K562 (cell line): ENCODE measurements around the gene KLHL22. TPM values are rescaled to one million over a fixed set of nuclear protein-coding genes. Genes with fewer than 3 reads are reported as not detected.
"Not testable (repeated sequence)": the region's sequence is repeated elsewhere in the genome, so short reads cannot be mapped to it uniquely, and the experiment has no call there.

ENCODE experiments used
- ATAC-seq: fragments of 200-7000 bp; cut with Tn5 transposase; 3 replicates; pipeline ENCODE4 v1.9.1; 2020; ENCODE audit warnings: moderate library complexity
- BruUV-seq: library from RNA; stranded (reverse); fragments of 400-500 nt; replicated peaks from 2 replicates; lab custom pipeline; 2021; lab: Mats Ljungman, UMichigan
- CTCF ChIA-PET: fragments of 300-600 bp; formaldehyde crosslinking; extraction: SDS; loops from one replicate; lab custom pipeline; 2021; ENCODE audit warnings: low intra/inter-chr PET ratio; lab: Yijun Ruan, JAX
- POLR2A ChIA-PET: fragments of 300-600, 350-650 bp; sonication (Branson Sonifier 250); formaldehyde crosslinking; extraction: SDS; loops from one replicate; lab custom pipeline; 2021; ENCODE audit warnings: antibody characterized with exemption, inconsistent platforms; lab: Yijun Ruan, JAX
- DNase-seq, 4 experiments: peaks; one replicate each; pipeline versions ENCODE4 v3.0.0 to v3.0.0-alpha.2; 2011 to 2018; ENCODE audit warnings: low spot score in 3 of 4, mixed read lengths in 3 of 4; ENCODE audit errors: extremely low read depth in 1 of 4
- FAIRE-seq: peaks from 2 replicates; lab custom pipeline; 2011; peaks lifted over from hg19 to GRCh38; lab: Jason Lieb, UNC
- H2AFZ ChIP-seq: 2 replicates; pipeline ENCODE4 v1.6.0; 2011; ENCODE audit warnings: low read depth, low read length, control low read depth, inconsistent platforms
- H3K27ac ChIP-seq: fragments of 200-600 bp; 3 replicates; pipeline ENCODE4 v1.8.0; 2011; ENCODE audit warnings: low read depth, mild to moderate bottlenecking, control low read depth, inconsistent platforms, low read length, moderate library complexity, mixed read lengths; ENCODE audit errors: extremely low read depth
- H3K27me3 ChIP-seq, 2 experiments: fragments of 300-600 bp in 1 of 2; 2 replicates in 1 of 2; 3 replicates in 1 of 2; pipeline versions ENCODE4 v1.6.0 to v1.8.0; 2011; ENCODE audit warnings: inconsistent platforms in 2 of 2, low read length in 2 of 2, mild to moderate bottlenecking in 1 of 2, mixed read lengths in 1 of 2, moderate library complexity in 1 of 2; ENCODE audit not compliant: control insufficient read depth in 2 of 2, insufficient read depth in 2 of 2
- H3K36me3 ChIP-seq: fragments of 300-600 bp; 3 replicates; pipeline ENCODE4 v1.8.0; 2011; ENCODE audit warnings: mild to moderate bottlenecking, low read length, inconsistent platforms; ENCODE audit not compliant: control insufficient read depth, insufficient read depth
- H3K4me1 ChIP-seq, 2 experiments: fragments of 200-600 bp in 1 of 2; replicated peaks in 1 of 2; 2 replicates in 1 of 2; 3 replicates in 1 of 2; pipeline versions ENCODE4 v1.5.1 to v1.8.0; 2011; ENCODE audit warnings: inconsistent platforms in 2 of 2, low read length in 2 of 2, mild to moderate bottlenecking in 1 of 2, mixed read lengths in 1 of 2, moderate library complexity in 1 of 2; ENCODE audit not compliant: control insufficient read depth in 2 of 2, insufficient read depth in 2 of 2
- H3K4me2 ChIP-seq: 2 replicates; pipeline ENCODE4 v1.6.1; 2011; ENCODE audit warnings: low read length, control low read depth, inconsistent platforms, mixed read lengths; ENCODE audit not compliant: insufficient read depth
- H3K4me3 ChIP-seq: fragments of 200-600 bp; sonication (generic), shearing (Covaris generic); 2 replicates; pipeline ENCODE4 v1.5.1; 2016; ENCODE audit warnings: control low read depth, inconsistent platforms
- H3K79me2 ChIP-seq: fragments of 200-600 bp; 3 replicates; pipeline ENCODE4 v1.8.0; 2011; ENCODE audit warnings: low read length, inconsistent platforms; ENCODE audit not compliant: control insufficient read depth, insufficient read depth
- H3K9ac ChIP-seq, 2 experiments: 2 replicates each; pipeline versions ENCODE4 v1.6.0 to v1.6.1; 2011; ENCODE audit warnings: low read depth in 2 of 2, low read length in 2 of 2, control low read depth in 1 of 2, inconsistent platforms in 1 of 2, mild to moderate bottlenecking in 1 of 2, mixed read lengths in 1 of 2; ENCODE audit not compliant: insufficient read depth in 1 of 2
- H3K9me1 ChIP-seq: one replicate; pipeline ENCODE4 v1.6.0; 2011; ENCODE audit warnings: inconsistent platforms, mild to moderate bottlenecking, low read length, moderate library complexity; ENCODE audit not compliant: control insufficient read depth, insufficient read depth
- H3K9me3 ChIP-seq: replicated peaks from 2 replicates; pipeline ENCODE4 v1.5.1; 2011; ENCODE audit warnings: low read depth, low read length, inconsistent platforms; ENCODE audit not compliant: control insufficient read depth, insufficient read depth
- H4K20me1 ChIP-seq: replicated peaks from 2 replicates; pipeline ENCODE4 v1.6.1; 2011; ENCODE audit warnings: low read length, inconsistent platforms, mixed read lengths; ENCODE audit not compliant: control insufficient read depth, insufficient read depth
- ARID4B ChIP-seq: sonication (generic); formaldehyde crosslinking; IDR thresholded peaks from 2 replicates; pipeline ENCODE4 v1.8.0; 2022; ENCODE audit warnings: mild to moderate bottlenecking, missing genetic modification reagents
- WGBS: fragments of 100-300 bp; shearing (Covaris generic); methylation state at CpG from one replicate; pipeline ENCODE4 v1.1.6; 2016; ENCODE audit warnings: low coverage, mixed read lengths; ENCODE audit not compliant: insufficient coverage; ENCODE audit errors: missing lambda C conversion rate; 5-methylcytosine and 5-hydroxymethylcytosine counted together
- in situ Hi-C: fragments of 300-500 bp; cut with MboI; formaldehyde crosslinking; loops from 4 replicates; pipeline ENCODE4 v1.15.0; 2018; ENCODE audit warnings: inconsistent platforms, mixed read lengths
- intact Hi-C: fragments of 100-400 bp; cut with micrococcal nuclease; formaldehyde crosslinking; loops from 2 replicates; pipeline ENCODE4 v1.14.2; 2022
- polyA plus RNA-seq, 8 experiments: library from polyadenylated mRNA; depleted of rRNA in 4 of 8; stranded (reverse) in 5 of 8; unstranded in 3 of 8; fragments of >200 nt; fragmentation: Nextera tagmentation in 2 of 8; fragmentation: Illumina TruSeq in 1 of 8; extraction: Ambion mirVana in 2 of 8; extraction: Trizol in 1 of 8; gene quantifications; 2 replicates each; pipeline versions ENCODE4 v1.2.1 to v1.2.3, GENCODE V29; 2011 to 2014; ENCODE audit warnings: inconsistent platforms in 1 of 8, missing spikeins in 1 of 8
- total RNA-seq, 7 experiments: library from RNA; depleted of rRNA in 6 of 7; stranded (reverse); fragments of >200 nt in 6 of 7; fragmentation: Illumina TruSeq in 2 of 7; extraction: Trizol in 2 of 7; gene quantifications; 2 replicates each; pipeline versions ENCODE4 v1.2.1 to v1.2.3, GENCODE V29; 2011 to 2021; ENCODE audit warnings: low replicate concordance in 1 of 7
- TF ChIP-seq, protein P1 (sequence below): fragments of 450-650 bp; formaldehyde crosslinking; conservative IDR thresholded peaks from 2 replicates; pipeline ENCODE4 v1.4.0; 2022; ENCODE audit warnings: mild to moderate bottlenecking, missing genetic modification characterization
- TF ChIP-seq, protein P2 (sequence below): fragments of 450-650 bp; formaldehyde crosslinking; IDR thresholded peaks from 2 replicates; pipeline ENCODE4 v1.4.0; 2022; ENCODE audit warnings: missing genetic modification characterization

Gene KLHL22
- total and polyA plus RNA-seq, 9 of the 15 experiments (the other 6 are each of a cell fraction or from before 2014, with no cell fraction given): 1.3 to 25.6 (median 15.2) TPM

GRCh38 chr22:20545318-20545634 lies 49.7 kb upstream of the KLHL22 start:
- H3K9me3 ChIP-seq, H3K4me3 ChIP-seq, in situ Hi-C loops, DNase-seq, H3K9ac ChIP-seq, H3K27me3 ChIP-seq, BruUV-seq, H2AFZ ChIP-seq, ATAC-seq, intact Hi-C loops, FAIRE-seq: not testable (repeated sequence)
- POLR2A ChIA-PET: interaction anchor here (0.6 to 68.9 kb wide), 5 partner anchors 12 to 1107 kb away, joined by 3 to 1693 read pairs (median 4); partner anchors contain the start of gene MED15
- 85% methylated on average over 3 of the region's 3 CpGs for WGBS
- H4K20me1 ChIP-seq: peaks cover 36% of the 10 kb centered on the region
- CTCF ChIA-PET: interaction anchor here (0.6 to 1.2 kb wide), 2 partner anchors 19 to 197 kb away, joined by 3 to 4 read pairs; no protein-coding TSS in a partner anchor
- peak overlapping the region; percentile 15; the same call in 2 of the 3 replicates for H3K27ac ChIP-seq
- peak overlapping the region; percentile 49; the same call in 1 of the 2 replicates for H3K4me2 ChIP-seq
- H3K4me1 ChIP-seq: peaks cover 27 to 34% of the 10 kb centered on the region in 2 experiments
- H3K9me1 ChIP-seq: peaks cover 15% of the 10 kb centered on the region
- peaks cover 63% of the 10 kb centered on the region for H3K36me3 ChIP-seq
- peaks cover 64% of the 10 kb centered on the region for H3K79me2 ChIP-seq
- TF ChIP-seq, protein P1, sequence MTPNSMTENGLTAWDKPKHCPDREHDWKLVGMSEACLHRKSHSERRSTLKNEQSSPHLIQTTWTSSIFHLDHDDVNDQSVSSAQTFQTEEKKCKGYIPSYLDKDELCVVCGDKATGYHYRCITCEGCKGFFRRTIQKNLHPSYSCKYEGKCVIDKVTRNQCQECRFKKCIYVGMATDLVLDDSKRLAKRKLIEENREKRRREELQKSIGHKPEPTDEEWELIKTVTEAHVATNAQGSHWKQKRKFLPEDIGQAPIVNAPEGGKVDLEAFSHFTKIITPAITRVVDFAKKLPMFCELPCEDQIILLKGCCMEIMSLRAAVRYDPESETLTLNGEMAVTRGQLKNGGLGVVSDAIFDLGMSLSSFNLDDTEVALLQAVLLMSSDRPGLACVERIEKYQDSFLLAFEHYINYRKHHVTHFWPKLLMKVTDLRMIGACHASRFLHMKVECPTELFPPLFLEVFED (CRISPR knock-in tag): 0 out of 2 replicates have a peak, but pooled peaks have one; percentile 54
- TF ChIP-seq ARID4B: peak; percentile 65; the same call in 1 of the 2 replicates
- TF ChIP-seq, protein P2, sequence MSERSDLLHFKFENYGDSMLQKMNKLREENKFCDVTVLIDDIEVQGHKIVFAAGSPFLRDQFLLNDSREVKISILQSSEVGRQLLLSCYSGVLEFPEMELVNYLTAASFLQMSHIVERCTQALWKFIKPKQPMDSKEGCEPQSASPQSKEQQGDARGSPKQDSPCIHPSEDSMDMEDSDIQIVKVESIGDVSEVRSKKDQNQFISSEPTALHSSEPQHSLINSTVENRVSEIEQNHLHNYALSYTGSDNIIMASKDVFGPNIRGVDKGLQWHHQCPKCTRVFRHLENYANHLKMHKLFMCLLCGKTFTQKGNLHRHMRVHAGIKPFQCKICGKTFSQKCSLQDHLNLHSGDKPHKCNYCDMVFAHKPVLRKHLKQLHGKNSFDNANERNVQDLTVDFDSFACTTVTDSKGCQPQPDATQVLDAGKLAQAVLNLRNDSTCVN: peak; percentile 17; the same call in 1 of the 2 replicates
